ENCODE measurements around the gene CYP4F8.

Gene CYP4F8

DNA sequence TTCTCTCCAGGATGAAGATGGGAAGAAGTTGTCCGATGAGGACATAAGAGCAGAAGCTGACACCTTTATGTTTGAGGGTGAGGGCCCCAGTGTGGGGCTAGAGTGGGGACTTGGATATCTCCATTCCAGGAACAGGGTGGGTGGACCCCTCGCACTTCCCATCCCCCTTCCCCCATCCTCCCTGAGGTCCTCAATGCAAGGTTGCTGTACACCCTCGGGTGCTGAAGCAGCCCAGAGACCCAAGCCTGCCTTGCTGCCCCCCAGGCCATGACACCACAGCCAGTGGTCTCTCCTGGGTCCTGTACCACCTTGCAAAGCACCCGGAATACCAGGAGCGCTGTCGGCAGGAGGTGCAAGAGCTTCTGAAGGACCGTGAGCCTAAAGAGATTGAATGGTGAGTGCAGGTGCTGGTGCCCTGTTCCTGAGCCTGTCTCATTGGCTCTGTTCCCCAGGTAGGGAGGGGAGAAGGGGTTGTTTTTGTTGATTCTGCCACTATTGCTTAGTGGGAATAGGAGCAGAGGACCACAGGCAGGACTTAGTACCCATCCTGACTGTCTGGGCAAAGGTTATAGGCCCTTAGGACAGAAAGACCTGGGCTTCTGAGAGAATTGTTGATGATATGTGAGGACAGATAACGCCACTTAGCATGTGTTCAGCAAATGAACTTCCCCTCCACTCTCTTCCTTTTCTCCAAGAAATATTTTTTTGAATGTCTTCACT, 37.7 kb downstream of the CYP4F8 start:
- H3K4me2 ChIP-seq (ENCODE audit: low read depth, low read length, poor library complexity, severe bottlenecking): no peak overlapping the region
- H3K27me3 ChIP-seq (ENCODE audit: low read length): no peaks in the 10 kb centered on the region
- H3K4me3 ChIP-seq (ENCODE audit: insufficient read depth, low read length, poor library complexity, severe bottlenecking): no peak overlapping the region
- no peaks in the 10 kb centered on the region for H4K20me1 ChIP-seq (ENCODE audit: low read depth, low read length)
- no peaks in the 10 kb centered on the region for H3K9me2 ChIP-seq (replicated peaks; ENCODE audit: insufficient read depth, low read length)
- H3K9me3 ChIP-seq (ENCODE audit: insufficient read depth, low read length): no peaks in the 10 kb centered on the region
- no peak overlapping the region for H3K9ac ChIP-seq (ENCODE audit: low read length)
- no peaks in the 10 kb centered on the region for H3K79me2 ChIP-seq (ENCODE audit: insufficient read depth, low read length)
- H3K27ac ChIP-seq (ENCODE audit: low read depth, low read length): no peak overlapping the region
- H2AFZ ChIP-seq (ENCODE audit: low read depth, low read length, severe bottlenecking): no peak overlapping the region
- no peaks in the 10 kb centered on the region for H3K36me3 ChIP-seq (ENCODE audit: low read length)
- H3F3A ChIP-seq (ENCODE audit: insufficient read depth): no peaks in the 10 kb centered on the region
- TF ChIP-seq, protein P1, sequence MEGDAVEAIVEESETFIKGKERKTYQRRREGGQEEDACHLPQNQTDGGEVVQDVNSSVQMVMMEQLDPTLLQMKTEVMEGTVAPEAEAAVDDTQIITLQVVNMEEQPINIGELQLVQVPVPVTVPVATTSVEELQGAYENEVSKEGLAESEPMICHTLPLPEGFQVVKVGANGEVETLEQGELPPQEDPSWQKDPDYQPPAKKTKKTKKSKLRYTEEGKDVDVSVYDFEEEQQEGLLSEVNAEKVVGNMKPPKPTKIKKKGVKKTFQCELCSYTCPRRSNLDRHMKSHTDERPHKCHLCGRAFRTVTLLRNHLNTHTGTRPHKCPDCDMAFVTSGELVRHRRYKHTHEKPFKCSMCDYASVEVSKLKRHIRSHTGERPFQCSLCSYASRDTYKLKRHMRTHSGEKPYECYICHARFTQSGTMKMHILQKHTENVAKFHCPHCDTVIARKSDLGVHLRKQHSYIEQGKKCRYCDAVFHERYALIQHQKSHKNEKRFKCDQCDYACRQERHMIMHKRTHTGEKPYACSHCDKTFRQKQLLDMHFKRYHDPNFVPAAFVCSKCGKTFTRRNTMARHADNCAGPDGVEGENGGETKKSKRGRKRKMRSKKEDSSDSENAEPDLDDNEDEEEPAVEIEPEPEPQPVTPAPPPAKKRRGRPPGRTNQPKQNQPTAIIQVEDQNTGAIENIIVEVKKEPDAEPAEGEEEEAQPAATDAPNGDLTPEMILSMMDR (IDR thresholded peaks at IDR 0.05; ENCODE audit: insufficient read depth, low read length, poor library complexity, severe bottlenecking): no peak
- TF ChIP-seq EZH2phosphoT487 (conservative IDR thresholded peaks at IDR 0.05; ENCODE audit: low read length): no peak

DNA sequence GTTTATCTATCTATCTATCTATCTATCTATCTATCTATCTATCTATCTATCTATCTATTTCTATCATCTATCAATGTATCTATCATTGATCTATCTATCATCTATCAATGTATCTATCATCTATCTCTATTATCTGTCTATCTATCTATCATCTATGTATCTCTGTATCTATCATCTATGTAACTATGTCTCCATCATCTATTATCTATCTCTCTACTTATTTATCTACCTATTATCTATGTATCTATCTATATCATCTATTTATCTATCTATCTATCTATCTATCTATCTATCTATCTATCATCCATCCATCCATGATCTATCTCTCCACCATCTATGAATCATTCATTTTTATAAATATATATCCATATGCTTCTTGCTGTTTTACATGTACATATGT, 41.4 kb downstream of the CYP4F8 start:
- Histone ChIP-seq H3K4me3 (ENCODE audit: insufficient read depth, low read length, poor library complexity, severe bottlenecking) (no peak overlapping the region), H2AFZ (ENCODE audit: low read depth, low read length, severe bottlenecking) (no peak overlapping the region), H3K27ac (ENCODE audit: low read depth, low read length) (no peak overlapping the region), H3K9me3 (ENCODE audit: insufficient read depth, low read length) (no peaks in the 10 kb centered on the region), H3K27me3 (ENCODE audit: low read length) (no peaks in the 10 kb centered on the region), H3K36me3 (ENCODE audit: low read length) (no peaks in the 10 kb centered on the region), H4K20me1 (ENCODE audit: low read depth, low read length) (no peaks in the 10 kb centered on the region), H3F3A (ENCODE audit: insufficient read depth) (no peaks in the 10 kb centered on the region), H3K9ac (ENCODE audit: low read length) (no peak overlapping the region), H3K79me2 (ENCODE audit: insufficient read depth, low read length) (no peaks in the 10 kb centered on the region), H3K4me2 (ENCODE audit: low read depth, low read length, poor library complexity, severe bottlenecking) (no peak overlapping the region), H3K9me2 (replicated peaks; ENCODE audit: insufficient read depth, low read length) (no peaks in the 10 kb centered on the region)
- TF ChIP-seq, protein P1 (IDR thresholded peaks at IDR 0.05; ENCODE audit: insufficient read depth, low read length, poor library complexity, severe bottlenecking): no peak
- TF ChIP-seq EZH2phosphoT487 (conservative IDR thresholded peaks at IDR 0.05; ENCODE audit: low read length): no peak

DNA sequence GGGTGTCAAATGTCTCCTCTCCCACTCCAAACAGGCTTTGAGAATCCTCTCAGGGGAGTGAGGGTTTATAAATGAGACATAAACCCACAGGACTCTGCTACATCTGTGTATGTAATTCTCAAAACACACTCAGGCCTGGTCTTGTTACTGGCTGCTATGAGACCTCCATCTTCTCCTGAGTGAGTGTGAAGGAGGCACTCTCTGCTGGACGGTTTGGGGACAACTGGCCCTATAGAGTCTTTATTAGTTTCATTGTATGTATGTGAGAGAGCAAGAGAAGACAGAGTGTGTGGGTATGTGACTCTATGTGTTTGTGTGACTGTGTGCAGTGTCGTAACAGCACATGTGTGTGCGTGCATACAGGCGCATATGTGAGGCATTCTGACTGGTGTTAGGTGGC, 48.2 kb downstream of the CYP4F8 start:
- no peaks in the 10 kb centered on the region for H3F3A ChIP-seq (ENCODE audit: insufficient read depth)
- H2AFZ ChIP-seq (ENCODE audit: low read depth, low read length, severe bottlenecking): no peak overlapping the region
- H3K4me3 ChIP-seq (ENCODE audit: insufficient read depth, low read length, poor library complexity, severe bottlenecking): no peak overlapping the region
- no peak overlapping the region for H3K27ac ChIP-seq (ENCODE audit: low read depth, low read length)
- no peaks in the 10 kb centered on the region for H3K79me2 ChIP-seq (ENCODE audit: insufficient read depth, low read length)
- TF ChIP-seq, protein P1 (IDR thresholded peaks at IDR 0.05; ENCODE audit: insufficient read depth, low read length, poor library complexity, severe bottlenecking): no peak
- no peak for TF ChIP-seq EZH2phosphoT487 (conservative IDR thresholded peaks at IDR 0.05; ENCODE audit: low read length)
- H3K36me3 ChIP-seq (ENCODE audit: low read length): no peaks in the 10 kb centered on the region
- H3K4me2 ChIP-seq (ENCODE audit: low read depth, low read length, poor library complexity, severe bottlenecking): no peak overlapping the region
- H3K27me3 ChIP-seq (ENCODE audit: low read length): no peaks in the 10 kb centered on the region
- no peaks in the 10 kb centered on the region for H4K20me1 ChIP-seq (ENCODE audit: low read depth, low read length)
- no peak overlapping the region for H3K9ac ChIP-seq (ENCODE audit: low read length)
- H3K9me3 ChIP-seq (ENCODE audit: insufficient read depth, low read length): no peaks in the 10 kb centered on the region
- H3K9me2 ChIP-seq (replicated peaks; ENCODE audit: insufficient read depth, low read length): no peaks in the 10 kb centered on the region
